WTC11 (cell line): ENCODE data around the gene TEX261. TPM values are rescaled to one million over a fixed set of nuclear protein-coding genes. Genes with fewer than 3 reads are reported as not detected.
"Not testable (repeated sequence)": the region's sequence is repeated elsewhere in the genome, so short reads cannot be mapped to it uniquely, and the experiment has no call there.

Experiments
- ATAC-seq: fragments of 200-7000 bp; cut with Tn5 transposase; 2 replicates; pipeline ENCODE4 v1.10.0; 2021; ENCODE audit warnings: mild to moderate bottlenecking, moderate library complexity
- CTCF ChIA-PET: fragments of 300-600 bp; sonication (Branson Sonifier 250); formaldehyde crosslinking; loops from one replicate; lab custom pipeline; 2021; ENCODE audit warnings: antibody characterized with exemption; lab: Charles Lee
- POLR2A ChIA-PET: fragments of 350-600 bp; sonication (Branson Sonifier 250); formaldehyde crosslinking; loops from one replicate; lab custom pipeline; 2021; ENCODE audit warnings: antibody characterized with exemption; lab: Charles Lee
- DNase-seq: peaks from one replicate; pipeline ENCODE4 v3.0.0; 2021; ENCODE audit warnings: low spot score
- H3K27ac Mint-ChIP-seq: 2 replicates; pipeline ENCODE4 v1.8.0; 2021; ENCODE audit warnings: mixed read lengths
- H3K27me3 Mint-ChIP-seq: 2 replicates; pipeline ENCODE4 v1.8.0; 2021; ENCODE audit warnings: low read depth, mild to moderate bottlenecking, moderate library complexity, mixed read lengths
- H3K36me3 Mint-ChIP-seq: 2 replicates; pipeline ENCODE4 v1.8.0; 2021; ENCODE audit warnings: mixed read lengths
- H3K4me1 Mint-ChIP-seq: 2 replicates; pipeline ENCODE4 v1.8.0; 2022; ENCODE audit warnings: mixed read lengths
- H3K4me3 Mint-ChIP-seq: 2 replicates; pipeline ENCODE4 v1.8.0; 2021; ENCODE audit warnings: mild to moderate bottlenecking, moderate library complexity, mixed read lengths
- H3K9me3 Mint-ChIP-seq: 2 replicates; pipeline ENCODE4 v1.8.0; 2021; ENCODE audit warnings: mixed read lengths
- ATF1 ChIP-seq: sonication (generic); formaldehyde crosslinking; IDR thresholded peaks from 2 replicates; pipeline ENCODE4 v1.8.1; 2023; ENCODE audit warnings: mild to moderate bottlenecking, moderate library complexity, missing genetic modification reagents
- E2F5 ChIP-seq: sonication (generic); formaldehyde crosslinking; IDR thresholded peaks from 2 replicates; pipeline ENCODE4 v1.8.1; 2022; ENCODE audit warnings: mild to moderate bottlenecking, moderate library complexity, missing genetic modification reagents
- ERG ChIP-seq: fragments of 250-450 bp; sonication (Bioruptor Pico); IDR thresholded peaks from 2 replicates; pipeline ENCODE4 v1.8.0; 2021; ENCODE audit warnings: mild to moderate bottlenecking
- FOXK1 ChIP-seq: sonication (generic); formaldehyde crosslinking; IDR thresholded peaks from 2 replicates; pipeline ENCODE4 v1.8.0; 2022; ENCODE audit warnings: mild to moderate bottlenecking, moderate library complexity, missing genetic modification reagents
- FOXP4 ChIP-seq: sonication (generic); formaldehyde crosslinking; IDR thresholded peaks from 2 replicates; pipeline ENCODE4 v1.8.0; 2022; ENCODE audit warnings: mild to moderate bottlenecking, missing genetic modification reagents
- HMGA2 ChIP-seq: fragments of 250-450 bp; sonication (Bioruptor Pico); IDR thresholded peaks from 2 replicates; pipeline ENCODE4 v1.4.0; 2021; ENCODE audit warnings: mild to moderate bottlenecking, moderate library complexity
- NFATC4 ChIP-seq: fragments of 250-450 bp; sonication (Bioruptor Pico); IDR thresholded peaks from 2 replicates; pipeline ENCODE4 v1.9.0; 2021; ENCODE audit warnings: mild to moderate bottlenecking
- NFE2L1 ChIP-seq: sonication (generic); formaldehyde crosslinking; IDR thresholded peaks from 2 replicates; pipeline ENCODE4 v1.8.1; 2023; ENCODE audit warnings: missing genetic modification reagents
- NR1H2 ChIP-seq: sonication (generic); formaldehyde crosslinking; IDR thresholded peaks from 2 replicates; pipeline ENCODE4 v1.9.0; 2021; ENCODE audit warnings: mild to moderate bottlenecking, moderate library complexity, missing genetic modification reagents
- NR2C2 ChIP-seq: sonication (generic); formaldehyde crosslinking; IDR thresholded peaks from 2 replicates; pipeline ENCODE4 v1.8.0; 2022; ENCODE audit warnings: mild to moderate bottlenecking, missing genetic modification reagents
- SMAD4 ChIP-seq: sonication (generic); formaldehyde crosslinking; IDR thresholded peaks from 2 replicates; pipeline ENCODE4 v1.8.0; 2022; ENCODE audit warnings: mild to moderate bottlenecking, missing genetic modification reagents
- ZNF317 ChIP-seq: sonication (generic); formaldehyde crosslinking; IDR thresholded peaks from 2 replicates; pipeline ENCODE4 v1.8.1; 2023; ENCODE audit warnings: low read depth, mild to moderate bottlenecking, moderate library complexity, missing genetic modification reagents, borderline replicate concordance
- ZNF416 ChIP-seq: fragments of 250-450 bp; sonication (Bioruptor Pico); IDR thresholded peaks from 2 replicates; pipeline ENCODE4 v1.9.0; 2021; ENCODE audit warnings: mild to moderate bottlenecking, inconsistent platforms
- ZNF423 ChIP-seq: fragments of 250-450 bp; sonication (Bioruptor Pico); IDR thresholded peaks from 2 replicates; pipeline ENCODE4 v2.1.2; 2022; ENCODE audit warnings: mild to moderate bottlenecking, moderate library complexity
- total RNA-seq: library from RNA; stranded (reverse); gene quantifications from 3 replicates; pipeline ENCODE4 v1.2.3, GENCODE V29; 2021

The TEX261 gene
- total RNA-seq, 1 experiment from 2014 or later = 18.3 TPM

GRCh38 chr2:71023553-71024243 is 29.0 kb upstream of the TEX261 start:
- DNase-seq, H3K36me3 Mint-ChIP-seq, POLR2A ChIA-PET, H3K9me3 Mint-ChIP-seq, H3K27me3 Mint-ChIP-seq, H3K4me3 Mint-ChIP-seq, H3K27ac Mint-ChIP-seq, ATAC-seq: not testable (repeated sequence)
- CTCF ChIA-PET = interaction anchor here (0.8 to 1.2 kb wide), 3 partner anchors 16 to 127 kb away, joined by 3 to 4 read pairs (median 3); no protein-coding TSS in a partner anchor
- H3K4me1 Mint-ChIP-seq = peaks cover 15% of the 10 kb centered on the region

GRCh38 chr2:71021394-71021793 is 26.7 kb upstream of the TEX261 start:
- H3K36me3 Mint-ChIP-seq, H3K27ac Mint-ChIP-seq, H3K27me3 Mint-ChIP-seq, DNase-seq, ATAC-seq, H3K4me3 Mint-ChIP-seq, H3K9me3 Mint-ChIP-seq, POLR2A ChIA-PET: not testable (repeated sequence)
- CTCF ChIA-PET = interaction anchor here (1.8 kb wide), 1 partner anchor 20 kb away, joined by 4 read pairs; no protein-coding TSS in a partner anchor
- peaks cover 15% of the 10 kb centered on the region for H3K4me1 Mint-ChIP-seq

- CTCF ChIA-PET = interaction anchor here (1.8 kb wide), 1 partner anchor 18 kb away, joined by 4 read pairs; no protein-coding TSS in a partner anchor
- ATAC-seq, DNase-seq, H3K4me3 Mint-ChIP-seq, H3K27me3 Mint-ChIP-seq, H3K9me3 Mint-ChIP-seq, H3K36me3 Mint-ChIP-seq, H3K27ac Mint-ChIP-seq, POLR2A ChIA-PET: not testable (repeated sequence)
- TF ChIP-seq HMGA2 = peak; percentile 53
- H3K4me1 Mint-ChIP-seq = peaks cover 15% of the 10 kb centered on the region
Observed at GRCh38 chr2:71019989-71020388, 25.3 kb upstream of the TEX261 start.

- peaks cover 9% of the 10 kb centered on the region for H3K4me1 Mint-ChIP-seq
- DNase-seq (no peak), ATAC-seq (no peak)
- H3K4me3 Mint-ChIP-seq = no peak overlapping the region
- H3K27me3 Mint-ChIP-seq = peaks cover 4% of the 10 kb centered on the region; the same call in 1 of the 2 replicates
- H3K36me3 Mint-ChIP-seq = no peaks in the 10 kb centered on the region
- ChIA-PET POLR2A (no interaction called here), CTCF (no interaction called here)
- peaks cover 10% of the 10 kb centered on the region for H3K9me3 Mint-ChIP-seq
- no peak overlapping the region for H3K27ac Mint-ChIP-seq
- TF ChIP-seq ATF1 (CRISPR knock-in tag) (no peak), FOXP4 (CRISPR knock-in tag) (no peak), ZNF416 (CRISPR knock-in tag) (no peak), ZNF317 (CRISPR knock-in tag) (no peak), SMAD4 (CRISPR knock-in tag) (no peak), NFATC4 (CRISPR knock-in tag) (no peak), NFE2L1 (CRISPR knock-in tag) (no peak), ZNF423 (CRISPR knock-in tag) (no peak), FOXK1 (CRISPR knock-in tag) (no peak), E2F5 (CRISPR knock-in tag) (no peak), NR1H2 (no peak), NR2C2 (CRISPR knock-in tag) (no peak), ERG (no peak)
Observed at GRCh38 chr2:71018625-71019024, 24.0 kb upstream of the TEX261 start.

GRCh38 chr2:71011786-71012185 is 17.1 kb upstream of the TEX261 start:
- H3K4me1 Mint-ChIP-seq, DNase-seq, H3K4me3 Mint-ChIP-seq, H3K36me3 Mint-ChIP-seq, H3K27ac Mint-ChIP-seq, ATAC-seq, POLR2A ChIA-PET, H3K27me3 Mint-ChIP-seq: not testable (repeated sequence)
- CTCF ChIA-PET = interaction anchor here (1.4 to 2.2 kb wide), 2 partner anchors 10 to 27 kb away, joined by 3 to 14 read pairs; no protein-coding TSS in a partner anchor
- H3K9me3 Mint-ChIP-seq = peaks cover 10% of the 10 kb centered on the region
